Tibial nerve (tissue), 4 donors: Measurements from ENCODE around the gene EXOC4.

Source experiments
- EP300 ChIP-seq, 2 donors: sonication (generic); formaldehyde crosslinking; IDR thresholded peaks; one replicate each; pipeline ENCODE4 v1.6.1; 2017; ENCODE audit warnings: antibody characterized with exemption in 2 of 2, mild to moderate bottlenecking in 1 of 2
- POLR2A ChIP-seq, 2 donors: fragments of 450-650 bp; IDR thresholded peaks; one replicate each; pipeline ENCODE4 v1.6.1; 2017; ENCODE audit warnings: antibody characterized with exemption in 2 of 2, mild to moderate bottlenecking in 2 of 2, moderate library complexity in 2 of 2
- TF ChIP-seq, protein P1 (sequence below), 5 experiments: fragments of 200-600 bp in 3 of 5; fragments of 450-650 bp in 2 of 5; sonication (generic) in 3 of 5; IDR thresholded peaks; one replicate each; pipeline ENCODE4 v1.5.1; 2016 to 2019; ENCODE audit warnings: antibody characterized with exemption in 5 of 5, mild to moderate bottlenecking in 3 of 5, moderate library complexity in 2 of 5

DNA sequence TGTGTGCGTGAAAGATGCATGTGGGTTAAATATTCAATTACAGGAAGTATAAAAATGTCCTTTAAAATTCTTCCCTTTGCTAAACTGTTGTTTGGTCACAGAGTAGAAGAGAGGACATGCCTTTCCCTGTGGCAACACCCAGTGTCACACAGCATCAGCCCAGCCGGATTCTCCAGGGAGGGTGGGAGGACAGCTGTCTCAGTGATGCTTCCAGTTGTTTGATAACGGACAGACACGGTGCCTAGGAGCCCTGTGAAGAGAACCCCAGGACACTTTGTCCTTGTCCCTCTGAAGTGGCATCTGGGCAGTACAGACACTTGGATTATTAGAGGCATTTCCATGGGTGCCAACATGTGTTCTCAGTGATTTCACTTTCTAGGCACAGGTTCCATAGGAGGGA is 567.7 kb downstream of the EXOC4 start:
- no peak for TF ChIP-seq POLR2A (IDR thresholded peaks at IDR 0.05)
- TF ChIP-seq, protein P1, sequence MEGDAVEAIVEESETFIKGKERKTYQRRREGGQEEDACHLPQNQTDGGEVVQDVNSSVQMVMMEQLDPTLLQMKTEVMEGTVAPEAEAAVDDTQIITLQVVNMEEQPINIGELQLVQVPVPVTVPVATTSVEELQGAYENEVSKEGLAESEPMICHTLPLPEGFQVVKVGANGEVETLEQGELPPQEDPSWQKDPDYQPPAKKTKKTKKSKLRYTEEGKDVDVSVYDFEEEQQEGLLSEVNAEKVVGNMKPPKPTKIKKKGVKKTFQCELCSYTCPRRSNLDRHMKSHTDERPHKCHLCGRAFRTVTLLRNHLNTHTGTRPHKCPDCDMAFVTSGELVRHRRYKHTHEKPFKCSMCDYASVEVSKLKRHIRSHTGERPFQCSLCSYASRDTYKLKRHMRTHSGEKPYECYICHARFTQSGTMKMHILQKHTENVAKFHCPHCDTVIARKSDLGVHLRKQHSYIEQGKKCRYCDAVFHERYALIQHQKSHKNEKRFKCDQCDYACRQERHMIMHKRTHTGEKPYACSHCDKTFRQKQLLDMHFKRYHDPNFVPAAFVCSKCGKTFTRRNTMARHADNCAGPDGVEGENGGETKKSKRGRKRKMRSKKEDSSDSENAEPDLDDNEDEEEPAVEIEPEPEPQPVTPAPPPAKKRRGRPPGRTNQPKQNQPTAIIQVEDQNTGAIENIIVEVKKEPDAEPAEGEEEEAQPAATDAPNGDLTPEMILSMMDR (IDR thresholded peaks at IDR 0.05) = no peak
- TF ChIP-seq EP300 (IDR thresholded peaks at IDR 0.05) = no peak
